NCI-H1417 (cell line): ENCODE measurements around the gene RBM44.
"Not testable (repeated sequence)": the region's sequence is repeated elsewhere in the genome, so short reads cannot be mapped to it uniquely, and the experiment has no call there.

Experiments
- DNase-seq, 3 experiments: peaks; one replicate each; lab custom pipeline; 2025; lab: John Stamatoyannopoulos, UW

The RBM44 gene

GRCh38 chr2:237774811-237775553 is 23.6 kb upstream of the RBM44 start:
- peak; percentile 10 to 75 (median 36) for DNase-seq

- no peak for DNase-seq
Observed at GRCh38 chr2:237779521-237779920, 19.1 kb upstream of the RBM44 start.

- DNase-seq, result no peak
Observed at GRCh38 chr2:237782181-237782580, 16.4 kb upstream of the RBM44 start.

GRCh38 chr2:237783678-237784077 is 14.9 kb upstream of the RBM44 start:
- DNase-seq, result not testable (repeated sequence)

- no peak for DNase-seq
Observed at GRCh38 chr2:237786936-237787335, 11.6 kb upstream of the RBM44 start.

- no peak for DNase-seq
Observed at GRCh38 chr2:237790353-237790752, 8.2 kb upstream of the RBM44 start.

GRCh38 chr2:237791977-237792727 is 6.4 kb upstream of the RBM44 start:
- DNase-seq, result no peak

- DNase-seq, result no peak
Observed at GRCh38 chr2:237797253-237797652, 1.3 kb upstream of the RBM44 start.

GRCh38 chr2:237799060-237799428 is 465 bp downstream of the RBM44 start:
- DNase-seq, result no peak

- DNase-seq, result no peak
Observed at GRCh38 chr2:237801466-237801865, 2.9 kb downstream of the RBM44 start.

GRCh38 chr2:237806334-237806733 is 7.8 kb downstream of the RBM44 start:
- no peak for DNase-seq

GRCh38 chr2:237815637-237816036 is 17.1 kb downstream of the RBM44 start:
- no peak for DNase-seq

GRCh38 chr2:237816531-237816930 is 18.0 kb downstream of the RBM44 start:
- DNase-seq, result no peak

GRCh38 chr2:237818066-237818473 is 19.5 kb downstream of the RBM44 start:
- DNase-seq, result no peak

- DNase-seq, result no peak
Observed at GRCh38 chr2:237819231-237819630, 20.7 kb downstream of the RBM44 start.

- DNase-seq, result no peak
Observed at GRCh38 chr2:237820421-237820820, 21.8 kb downstream of the RBM44 start.

GRCh38 chr2:237823544-237823943 is 25.0 kb downstream of the RBM44 start:
- no peak for DNase-seq

GRCh38 chr2:237824085-237824484 is 25.5 kb downstream of the RBM44 start:
- peak in 2 of 3 experiments; percentile 1 to 10 for DNase-seq

- DNase-seq, result no peak
Observed at GRCh38 chr2:237827421-237827987, 28.9 kb downstream of the RBM44 start.

GRCh38 chr2:237830522-237830921 is 31.9 kb downstream of the RBM44 start:
- DNase-seq, result no peak

GRCh38 chr2:237833546-237833945 is 35.0 kb downstream of the RBM44 start:
- no peak for DNase-seq

- DNase-seq, result no peak
Observed at GRCh38 chr2:237835372-237835771, 36.8 kb downstream of the RBM44 start.

- no peak for DNase-seq
Observed at GRCh38 chr2:237841051-237841450, 42.5 kb downstream of the RBM44 start.
